DMS 273 treated with DMSO at 0.1 percent for 48 hours (cell line): Measurements from ENCODE around the gene PUDP.
"Not testable (repeated sequence)": the region's sequence is repeated elsewhere in the genome, so short reads cannot be mapped to it uniquely, and the experiment has no call there.

Experiments used
- DNase-seq: peaks from one replicate; lab custom pipeline; 2025; lab: John Stamatoyannopoulos, UW

The PUDP gene

GRCh38 chrX:7028246-7028645 lies 119.7 kb downstream of the PUDP start:
- no peak for DNase-seq

GRCh38 chrX:7027071-7027470 lies 120.9 kb downstream of the PUDP start:
- no peak for DNase-seq

- not testable (repeated sequence) for DNase-seq
Observed at GRCh38 chrX:7026365-7026764, 121.6 kb downstream of the PUDP start.

- no peak for DNase-seq
Observed at GRCh38 chrX:7025471-7025870, 122.5 kb downstream of the PUDP start.

GRCh38 chrX:7024850-7025249 lies 123.1 kb downstream of the PUDP start:
- no peak for DNase-seq

GRCh38 chrX:7022996-7023395 lies 125.0 kb downstream of the PUDP start:
- DNase-seq, result not testable (repeated sequence)

- DNase-seq, result no peak
Observed at GRCh38 chrX:7021991-7022390, 126.0 kb downstream of the PUDP start.

- no peak for DNase-seq
Observed at GRCh38 chrX:7019555-7019954, 128.4 kb downstream of the PUDP start.

- DNase-seq, result not testable (repeated sequence)
Observed at GRCh38 chrX:7012262-7012834, 135.6 kb downstream of the PUDP start.

- DNase-seq, result not testable (repeated sequence)
Observed at GRCh38 chrX:7010897-7011296, 137.1 kb downstream of the PUDP start.

GRCh38 chrX:7007328-7007727 lies 140.6 kb downstream of the PUDP start:
- DNase-seq, result not testable (repeated sequence)
